ENCODE measurements around the gene SEC24A.

- no peak for TF ChIP-seq CTCF (IDR thresholded peaks at IDR 0.05)
- no peak for TF ChIP-seq ZFX (IDR thresholded peaks at IDR 0.05; ENCODE audit: borderline replicate concordance)
Observed at GRCh38 chr5:134637116-134637721, 11.4 kb upstream of the SEC24A start.

Measured in 22Rv1 (cell line).